Uterus (tissue), 2 donors: ENCODE measurements around the gene SEPTIN14.
"Not testable (repeated sequence)": the region's sequence is repeated elsewhere in the genome, so short reads cannot be mapped to it uniquely, and the experiment has no call there.

Experiments used
- POLR2A ChIP-seq, 2 donors: fragments of 450-650 bp; IDR thresholded peaks; one replicate each; pipeline ENCODE4 v1.6.1; 2016; ENCODE audit warnings: antibody characterized with exemption in 2 of 2, mild to moderate bottlenecking in 1 of 2, moderate library complexity in 1 of 2
- TF ChIP-seq, protein P1 (sequence below), 4 experiments: fragments of 200-600 bp in 2 of 4; fragments of 450-650 bp in 2 of 4; sonication (generic) in 2 of 4; IDR thresholded peaks; one replicate each; pipeline ENCODE4 v1.5.1; 2016 to 2019; ENCODE audit warnings: antibody characterized with exemption in 4 of 4, mild to moderate bottlenecking in 2 of 4, moderate library complexity in 1 of 4

DNA sequence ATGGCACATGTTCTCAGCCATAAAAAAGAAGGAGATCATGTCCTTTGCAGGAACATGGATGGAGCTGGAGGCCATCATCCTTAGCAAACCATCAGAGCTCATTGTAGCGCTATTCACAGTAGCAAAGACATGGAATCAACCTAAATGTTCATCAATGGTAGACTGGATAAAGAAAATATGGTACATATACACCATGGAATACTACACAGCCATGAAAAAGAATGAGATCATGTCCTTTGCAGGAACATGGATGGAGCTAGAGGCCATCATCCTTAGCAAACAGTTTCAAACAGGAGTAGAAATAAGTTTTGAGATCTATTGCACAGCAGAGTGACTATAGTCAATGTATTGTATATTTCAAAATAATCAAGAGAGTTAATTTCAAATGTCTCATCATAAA lies 17.4 kb downstream of the SEPTIN14 start:
- not testable (repeated sequence) for TF ChIP-seq POLR2A (IDR thresholded peaks at IDR 0.05)
- TF ChIP-seq, protein P1, sequence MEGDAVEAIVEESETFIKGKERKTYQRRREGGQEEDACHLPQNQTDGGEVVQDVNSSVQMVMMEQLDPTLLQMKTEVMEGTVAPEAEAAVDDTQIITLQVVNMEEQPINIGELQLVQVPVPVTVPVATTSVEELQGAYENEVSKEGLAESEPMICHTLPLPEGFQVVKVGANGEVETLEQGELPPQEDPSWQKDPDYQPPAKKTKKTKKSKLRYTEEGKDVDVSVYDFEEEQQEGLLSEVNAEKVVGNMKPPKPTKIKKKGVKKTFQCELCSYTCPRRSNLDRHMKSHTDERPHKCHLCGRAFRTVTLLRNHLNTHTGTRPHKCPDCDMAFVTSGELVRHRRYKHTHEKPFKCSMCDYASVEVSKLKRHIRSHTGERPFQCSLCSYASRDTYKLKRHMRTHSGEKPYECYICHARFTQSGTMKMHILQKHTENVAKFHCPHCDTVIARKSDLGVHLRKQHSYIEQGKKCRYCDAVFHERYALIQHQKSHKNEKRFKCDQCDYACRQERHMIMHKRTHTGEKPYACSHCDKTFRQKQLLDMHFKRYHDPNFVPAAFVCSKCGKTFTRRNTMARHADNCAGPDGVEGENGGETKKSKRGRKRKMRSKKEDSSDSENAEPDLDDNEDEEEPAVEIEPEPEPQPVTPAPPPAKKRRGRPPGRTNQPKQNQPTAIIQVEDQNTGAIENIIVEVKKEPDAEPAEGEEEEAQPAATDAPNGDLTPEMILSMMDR (IDR thresholded peaks at IDR 0.05): not testable (repeated sequence)
